ENCODE measurements around the gene CBX2.
"Not testable (repeated sequence)": the region's sequence is repeated elsewhere in the genome, so short reads cannot be mapped to it uniquely, and the experiment has no call there.

CBX2 gene

DNA sequence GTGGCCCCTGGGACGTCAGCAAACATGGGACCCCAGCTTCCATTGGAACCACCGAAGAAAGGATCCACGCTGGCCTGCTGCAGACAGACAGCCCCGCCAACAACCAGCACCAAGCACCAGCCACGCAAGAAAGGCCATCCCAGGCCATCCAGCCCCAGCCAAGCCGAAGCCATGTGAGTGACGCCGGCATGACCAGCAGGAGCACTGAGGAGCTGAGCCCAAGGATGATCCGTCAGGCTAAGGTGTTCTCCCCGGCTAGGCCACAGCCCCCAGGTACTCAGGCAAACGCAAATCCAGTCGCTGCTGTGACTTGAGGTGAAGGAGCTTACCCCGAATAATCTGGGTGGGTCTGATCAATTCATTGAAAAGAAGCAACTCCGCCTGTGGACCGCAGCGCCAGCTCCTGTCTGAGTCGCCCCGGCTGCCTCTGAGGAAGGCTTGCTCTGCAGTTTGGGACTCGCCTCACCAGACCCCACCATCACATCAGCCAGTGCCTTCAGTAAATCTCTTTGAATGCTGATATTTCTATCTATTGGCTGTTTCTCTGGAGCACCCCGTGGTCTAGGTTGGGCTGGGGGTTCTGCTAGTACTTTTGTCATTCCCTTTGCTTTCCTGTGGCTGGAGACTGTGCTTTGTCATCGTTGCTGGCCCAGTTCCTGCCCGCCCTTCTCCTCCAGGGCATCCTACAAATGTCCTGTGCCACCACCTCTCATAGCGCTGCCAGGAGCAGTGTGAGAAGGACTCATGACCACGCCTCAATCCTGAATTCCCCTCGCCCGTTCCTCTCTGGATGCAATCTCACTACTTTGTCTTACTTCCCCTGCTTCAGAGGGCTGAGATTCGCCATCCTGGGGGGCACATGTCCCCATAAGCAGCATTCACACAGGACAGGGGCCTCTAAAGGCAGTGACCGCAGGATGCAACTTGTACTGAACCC is 8.1 kb upstream of the CBX2 start:
- DNase-seq = no peak

DNA sequence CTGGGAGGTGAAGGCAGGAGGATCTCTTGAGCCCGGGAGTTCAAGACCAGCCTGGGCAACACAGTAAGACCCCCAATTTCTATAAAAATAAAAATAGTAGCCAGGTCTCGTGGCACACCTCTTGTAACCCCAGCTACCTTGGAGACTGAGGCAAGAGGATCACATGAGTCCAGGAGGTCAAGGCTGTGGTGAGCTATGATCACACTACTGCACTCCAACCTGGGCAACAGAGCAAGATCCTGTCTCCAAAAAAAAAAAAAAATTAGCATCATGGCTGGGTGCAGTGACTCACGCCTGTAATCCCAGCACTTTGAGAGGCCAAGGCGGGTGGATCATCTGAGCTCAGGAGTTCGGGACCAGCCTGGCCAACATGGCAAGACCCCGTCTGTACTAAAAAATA is 6.7 kb upstream of the CBX2 start:
- DNase-seq = no peak

DNA sequence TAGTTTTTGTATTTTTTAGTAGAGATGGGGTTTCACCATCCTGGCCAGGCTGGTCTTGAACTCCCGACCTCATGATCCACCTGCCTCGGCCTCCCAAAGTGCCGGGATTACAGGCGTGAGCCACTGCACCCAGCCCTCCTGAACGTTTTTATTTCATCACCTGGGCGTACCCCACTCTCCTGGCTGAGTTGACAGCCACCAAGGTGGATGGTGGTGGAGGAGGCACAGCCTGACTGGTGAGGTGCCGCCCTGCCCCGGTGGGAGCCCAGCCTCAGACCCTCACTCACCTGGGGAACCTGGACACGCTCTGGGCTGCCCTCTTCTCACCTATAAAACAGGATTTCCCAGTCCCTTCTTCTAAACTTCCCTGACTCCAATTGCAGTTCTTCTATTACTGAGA is 5.2 kb upstream of the CBX2 start:
- DNase-seq = not testable (repeated sequence)

DNA sequence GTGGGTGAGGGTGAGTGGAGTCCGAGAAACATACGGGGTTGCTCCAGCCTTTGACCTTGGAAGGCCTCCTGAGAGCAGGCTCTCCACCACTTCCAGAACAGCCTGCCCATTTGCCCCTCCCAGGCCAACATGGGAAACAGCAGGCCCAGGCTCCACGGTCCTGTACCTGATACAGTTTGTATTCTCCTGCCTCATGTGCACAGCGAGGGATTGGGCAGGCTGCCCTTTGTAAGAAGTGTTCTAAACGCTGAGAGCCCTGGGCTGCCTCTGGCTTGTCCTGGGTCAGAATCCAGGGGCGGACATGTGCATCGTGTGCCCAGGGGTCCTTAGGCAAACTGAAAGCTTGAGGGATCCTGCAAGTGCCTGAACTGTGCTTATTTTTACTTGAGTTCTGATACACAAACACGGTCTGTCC is 3.4 kb upstream of the CBX2 start:
- no peak for DNase-seq

DNA sequence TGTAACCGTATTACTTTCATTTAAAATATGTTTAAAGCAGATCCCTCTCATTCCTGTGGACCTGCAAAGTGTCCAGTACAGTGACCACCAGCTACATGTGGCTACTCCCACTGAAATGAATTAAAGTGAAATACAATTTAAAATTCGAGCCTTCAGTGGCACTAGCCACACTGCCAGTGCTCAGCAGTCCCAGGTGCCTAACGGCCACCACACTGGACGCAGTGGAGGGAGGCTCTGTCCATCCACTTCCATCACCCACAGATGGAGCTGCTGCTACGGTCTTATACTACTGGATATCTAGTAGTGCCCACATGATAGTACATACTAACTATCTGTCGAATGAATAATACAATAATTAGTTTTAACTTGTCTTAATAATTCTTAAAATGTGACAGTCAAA is 2.3 kb upstream of the CBX2 start:
- no peak for DNase-seq

DNA sequence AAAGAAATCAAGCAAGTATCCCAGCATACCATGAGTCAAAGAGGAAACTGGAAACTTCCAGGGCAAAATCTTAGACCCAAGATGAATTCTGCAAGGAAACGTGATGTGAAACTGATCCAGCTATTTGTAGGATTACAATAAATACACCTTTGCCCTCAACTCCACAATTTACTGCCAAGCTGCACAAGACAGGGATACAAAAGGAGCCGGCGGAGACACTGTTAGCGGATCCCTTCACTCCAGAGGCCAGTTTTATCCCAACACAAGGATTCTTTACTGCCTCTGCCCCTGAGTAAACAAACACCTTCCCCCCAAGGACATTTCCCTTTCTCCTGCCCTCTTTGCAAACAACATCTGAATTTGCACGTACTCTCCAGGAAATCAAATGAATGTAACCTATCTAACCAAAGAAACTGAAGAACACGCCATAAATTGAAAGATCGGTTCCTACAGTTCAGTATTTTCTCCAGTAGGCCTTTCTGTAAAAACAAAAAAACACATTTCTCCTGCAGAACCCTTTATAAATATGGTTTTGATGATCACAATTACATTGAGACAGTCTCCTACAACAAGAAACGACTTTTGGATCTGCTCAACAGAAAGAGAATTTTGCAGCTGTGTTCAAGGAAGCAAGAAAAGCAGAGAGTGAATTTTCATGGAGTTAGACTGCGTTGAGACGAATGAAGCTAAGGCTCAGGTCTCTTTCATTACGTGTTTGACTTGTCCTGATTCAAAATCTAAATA is 1.4 kb upstream of the CBX2 start:
- no peak for DNase-seq

DNA sequence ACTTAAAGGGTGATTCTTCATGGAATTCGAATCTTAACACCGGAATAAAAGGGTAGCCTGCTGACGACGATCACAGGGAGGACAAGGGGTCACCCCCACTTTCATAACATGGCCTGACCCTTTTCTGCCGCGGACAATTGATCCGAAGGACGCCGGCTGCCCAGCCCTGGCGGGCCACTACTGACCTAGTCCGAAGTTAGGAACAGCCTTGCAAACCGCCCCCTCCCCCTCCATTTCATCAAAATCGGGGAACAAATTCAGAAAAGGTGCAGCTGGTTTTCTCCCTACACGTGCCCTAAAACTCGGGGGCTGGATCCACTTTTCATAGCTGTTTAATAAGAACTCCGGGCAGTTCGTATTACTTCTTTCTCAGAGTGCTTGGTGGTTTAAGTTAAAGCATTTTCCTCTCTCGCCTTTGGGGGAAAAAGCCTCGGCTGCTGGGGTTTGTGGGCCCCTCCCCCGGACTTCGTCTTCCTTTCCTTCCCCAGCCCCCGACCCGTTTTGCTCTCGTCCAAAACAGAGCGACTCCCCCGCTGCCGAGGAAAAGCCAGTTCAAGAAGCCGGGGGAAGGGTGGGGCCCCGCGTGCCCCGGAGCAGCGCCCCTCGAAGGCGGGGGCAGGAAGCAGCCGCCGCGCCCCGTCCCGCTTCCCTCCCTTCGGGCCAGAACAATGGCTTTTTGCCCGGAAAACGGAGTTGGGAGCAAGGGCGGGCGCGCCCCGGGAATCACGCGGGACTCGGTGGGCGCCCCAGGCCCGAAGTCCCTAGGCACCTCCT is 641 bp upstream of the CBX2 start:
- peak in 36 of 56 donors; percentile 30 to 85 (median 62) for DNase-seq

DNA sequence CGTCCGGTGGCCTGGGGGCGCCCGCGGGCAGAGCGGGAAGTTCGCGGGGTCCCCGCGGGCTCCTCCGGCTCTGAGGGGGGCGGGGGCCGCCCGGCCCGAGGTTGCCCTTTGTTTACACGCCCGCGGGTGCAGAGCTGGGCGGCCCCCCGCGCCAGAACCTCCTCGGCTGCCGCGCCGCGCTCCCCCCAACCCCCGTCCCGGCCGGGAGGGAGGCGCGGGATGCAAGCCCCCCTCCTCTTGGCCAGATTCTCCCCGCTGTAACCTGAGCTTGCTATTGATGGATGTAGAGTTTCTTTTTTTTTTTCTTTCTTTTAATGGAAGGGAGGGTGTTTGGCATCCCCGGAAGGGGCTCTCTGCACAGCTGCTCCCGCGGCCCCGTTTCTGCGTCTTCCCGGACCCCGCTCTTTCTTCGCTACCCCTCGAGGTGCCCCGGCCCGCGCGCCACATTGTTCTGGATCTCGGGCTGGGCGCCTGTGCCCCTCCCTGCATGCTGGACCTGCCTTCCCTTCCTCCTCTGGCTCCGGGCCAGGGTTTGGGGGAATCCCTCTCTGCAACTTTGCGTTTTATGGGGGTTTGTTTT is 646 bp downstream of the CBX2 start:
- DNase-seq = no peak

DNA sequence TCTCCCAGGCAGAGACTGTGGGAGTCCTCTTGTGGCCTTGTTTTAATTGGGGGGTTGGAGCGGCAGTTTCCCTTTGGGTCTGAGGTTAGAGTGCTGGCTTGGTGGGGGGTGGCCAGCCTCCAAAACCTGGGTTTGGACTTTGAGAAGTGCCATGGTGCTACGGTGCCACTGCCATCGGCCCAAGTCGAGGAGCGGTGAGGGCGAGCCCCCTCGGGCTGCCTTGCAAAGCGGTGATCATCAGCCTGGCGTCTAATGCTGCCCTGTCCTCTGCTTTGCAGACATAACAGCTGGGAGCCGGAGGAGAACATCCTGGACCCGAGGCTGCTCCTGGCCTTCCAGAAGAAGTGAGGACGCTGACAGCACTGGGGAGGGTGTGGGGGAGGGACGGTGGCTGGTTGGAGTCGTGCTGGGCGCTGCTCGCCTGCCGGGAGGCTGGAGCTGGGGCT is 1.2 kb downstream of the CBX2 start:
- DNase-seq = no peak

DNA sequence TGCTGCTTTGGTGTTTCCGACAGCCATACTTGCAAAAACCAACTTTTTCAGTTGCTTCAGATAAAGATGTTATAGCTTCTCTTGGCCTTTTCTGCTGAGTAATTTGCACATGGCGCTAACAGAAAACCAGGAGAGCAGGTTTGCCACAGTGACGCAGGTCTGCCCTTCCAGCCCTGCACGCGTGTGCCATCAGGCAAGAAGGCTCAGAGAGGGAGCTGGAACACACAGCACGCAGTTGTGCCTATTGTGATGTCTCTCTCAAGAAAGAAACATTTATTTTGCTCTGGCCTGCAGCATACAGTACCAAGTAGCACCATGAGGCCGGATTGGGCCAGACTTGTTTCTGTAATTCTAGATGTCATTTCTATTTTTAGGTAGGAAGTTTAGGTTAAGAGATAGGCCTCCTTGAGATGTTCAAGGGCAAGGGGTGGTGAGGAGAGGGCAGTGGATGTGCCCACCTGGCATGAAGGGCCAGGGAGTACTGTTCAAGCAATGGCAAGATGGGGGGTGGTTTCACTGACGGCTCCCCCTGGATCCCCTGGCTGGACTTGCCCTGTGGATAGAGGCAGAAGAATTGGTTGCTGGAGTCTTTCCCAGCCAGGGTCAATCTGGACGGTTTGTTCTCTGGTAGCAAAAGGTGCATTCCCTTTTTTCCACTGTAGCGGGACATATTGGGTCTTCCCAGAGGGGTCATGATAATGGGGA is 1.9 kb downstream of the CBX2 start:
- DNase-seq = no peak

DNA sequence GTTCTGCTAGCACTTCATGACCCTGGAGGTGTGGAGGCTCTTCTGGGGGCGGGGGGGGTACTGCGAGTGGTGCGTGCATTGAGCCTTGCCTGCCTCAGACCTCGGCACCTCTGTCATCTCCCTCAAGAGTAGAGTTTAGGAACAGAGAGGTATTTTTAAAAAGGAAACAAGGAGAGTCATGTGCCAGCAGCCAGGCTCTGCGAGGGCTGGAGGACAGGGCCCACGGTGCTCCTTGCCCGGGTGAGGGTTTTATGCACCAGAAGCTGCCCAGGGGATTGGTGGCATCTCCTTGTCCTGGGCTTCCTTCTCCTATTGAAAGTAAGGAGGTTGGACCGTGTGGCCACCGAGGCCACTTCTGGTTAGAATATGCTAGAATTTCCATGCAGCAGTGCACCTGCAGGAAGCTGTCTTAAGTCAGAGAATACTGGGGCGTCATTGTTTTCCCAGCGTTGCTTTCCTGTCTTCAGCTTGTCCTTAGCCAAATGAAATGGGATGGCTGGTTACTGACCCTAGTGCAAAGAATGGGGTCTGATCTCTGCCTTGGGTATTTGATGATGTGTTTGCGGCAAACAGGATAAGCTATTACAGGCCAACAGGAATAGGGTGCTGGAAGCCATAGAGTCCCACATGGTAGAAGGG is 3.2 kb downstream of the CBX2 start:
- no peak for DNase-seq

DNA sequence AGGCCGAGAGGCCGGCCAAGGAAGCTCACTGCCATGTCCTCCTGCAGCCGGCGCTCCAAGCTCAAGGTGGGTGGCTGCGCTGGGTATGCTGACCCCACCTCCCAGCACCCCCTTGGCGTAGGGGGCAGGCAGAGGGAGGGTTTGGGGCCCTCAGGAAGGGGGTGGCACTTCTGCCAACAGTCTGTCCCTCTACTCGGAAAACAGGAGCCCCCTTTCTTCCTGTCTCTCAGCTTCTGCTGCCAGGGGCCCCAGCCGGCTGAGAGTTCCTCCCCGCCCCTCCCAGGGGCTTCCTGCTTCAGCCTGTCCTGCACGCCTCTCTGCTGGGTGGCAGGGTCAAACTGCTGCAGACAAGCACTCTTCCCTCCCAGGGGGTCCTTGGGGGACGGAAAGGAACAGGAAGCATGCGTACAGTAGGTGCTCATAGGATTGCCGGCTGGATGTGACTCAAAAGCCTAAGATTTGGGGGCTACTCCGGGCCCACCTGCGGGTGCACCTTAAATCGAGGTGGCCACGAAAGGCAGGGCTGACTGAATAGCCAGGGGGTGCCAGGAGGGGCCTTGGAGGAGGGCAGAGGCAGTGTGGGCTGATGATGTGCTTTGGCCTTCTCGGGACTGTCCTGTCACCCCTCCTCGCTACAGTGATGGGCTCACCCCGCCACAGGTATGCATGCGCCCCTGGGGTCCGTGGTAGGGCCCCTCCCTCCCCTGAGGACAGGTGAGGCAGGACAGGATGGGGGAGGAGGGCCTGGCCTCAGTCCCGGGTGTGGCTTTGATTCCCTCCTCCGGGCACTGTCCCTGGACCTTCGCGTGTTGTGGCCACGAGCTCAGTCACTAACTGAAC is 4.0 kb downstream of the CBX2 start:
- DNase-seq = no peak

DNA sequence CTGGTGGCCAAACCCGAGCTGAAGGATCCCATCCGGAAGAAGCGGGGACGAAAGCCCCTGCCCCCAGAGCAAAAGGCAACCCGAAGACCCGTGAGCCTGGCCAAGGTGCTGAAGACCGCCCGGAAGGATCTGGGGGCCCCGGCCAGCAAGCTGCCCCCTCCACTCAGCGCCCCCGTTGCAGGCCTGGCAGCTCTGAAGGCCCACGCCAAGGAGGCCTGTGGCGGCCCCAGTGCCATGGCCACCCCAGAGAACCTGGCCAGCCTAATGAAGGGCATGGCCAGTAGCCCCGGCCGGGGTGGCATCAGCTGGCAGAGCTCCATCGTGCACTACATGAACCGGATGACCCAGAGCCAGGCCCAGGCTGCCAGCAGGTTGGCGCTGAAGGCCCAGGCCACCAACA is 5.9 kb downstream of the CBX2 start:
- DNase-seq = no peak

DNA sequence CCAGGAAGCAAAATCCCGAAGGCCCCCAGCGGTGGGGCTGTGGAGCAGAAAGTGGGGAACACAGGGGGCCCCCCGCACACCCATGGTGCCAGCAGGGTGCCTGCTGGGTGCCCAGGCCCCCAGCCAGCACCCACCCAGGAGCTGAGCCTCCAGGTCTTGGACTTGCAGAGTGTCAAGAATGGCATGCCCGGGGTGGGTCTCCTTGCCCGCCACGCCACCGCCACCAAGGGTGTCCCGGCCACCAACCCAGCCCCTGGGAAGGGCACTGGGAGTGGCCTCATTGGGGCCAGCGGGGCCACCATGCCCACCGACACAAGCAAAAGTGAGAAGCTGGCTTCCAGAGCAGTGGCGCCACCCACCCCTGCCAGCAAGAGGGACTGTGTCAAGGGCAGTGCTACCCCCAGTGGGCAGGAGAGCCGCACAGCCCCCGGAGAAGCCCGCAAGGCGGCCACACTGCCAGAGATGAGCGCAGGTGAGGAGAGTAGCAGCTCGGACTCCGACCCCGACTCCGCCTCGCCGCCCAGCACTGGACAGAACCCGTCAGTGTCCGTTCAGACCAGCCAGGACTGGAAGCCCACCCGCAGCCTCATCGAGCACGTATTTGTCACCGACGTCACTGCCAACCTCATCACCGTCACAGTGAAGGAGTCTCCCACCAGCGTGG is 6.5 kb downstream of the CBX2 start:
- DNase-seq = no peak

DNA sequence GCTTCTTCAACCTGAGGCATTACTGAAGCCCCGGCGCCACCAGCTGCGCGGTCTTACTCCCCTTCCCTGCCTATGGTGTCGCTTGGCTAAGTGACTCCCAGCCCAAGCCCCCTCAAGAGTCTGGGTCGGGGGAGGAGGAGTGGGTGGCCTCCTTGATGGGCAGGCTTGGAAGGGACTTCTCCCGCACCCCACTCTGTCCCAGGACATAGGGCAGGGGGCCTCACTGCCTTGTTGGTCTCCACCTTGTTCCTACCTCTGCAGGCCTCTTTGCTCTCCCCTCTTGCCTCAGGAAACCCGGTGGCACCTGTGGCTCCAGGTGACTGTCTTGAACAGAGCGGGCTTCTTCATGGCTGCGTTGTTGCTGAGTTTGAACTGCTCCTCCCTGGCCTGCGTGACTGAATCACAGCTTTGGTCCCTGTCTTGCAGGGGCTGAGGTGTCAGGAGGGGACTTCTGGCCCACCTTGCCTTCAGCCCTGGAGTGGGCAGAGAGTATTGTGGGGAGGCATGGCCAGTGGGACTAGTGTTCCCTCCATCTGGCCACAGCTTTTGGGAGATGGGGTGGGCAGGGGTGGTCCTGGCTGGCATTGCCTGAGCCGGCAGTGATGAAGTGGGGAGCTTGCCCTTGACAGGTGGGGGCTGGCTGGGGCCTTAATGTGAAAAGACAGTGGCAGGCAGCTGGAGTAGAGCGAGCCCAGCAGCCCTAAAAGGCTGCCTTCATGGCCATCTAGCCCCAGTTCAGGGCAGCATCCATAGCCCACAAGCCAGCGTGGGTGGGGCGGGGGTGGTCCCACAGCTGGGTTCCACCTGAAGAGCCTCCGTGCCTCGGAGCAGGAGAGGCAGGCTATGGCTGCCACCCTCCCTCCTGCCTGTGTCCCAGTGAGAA is 7.3 kb downstream of the CBX2 start:
- DNase-seq = no peak

DNA sequence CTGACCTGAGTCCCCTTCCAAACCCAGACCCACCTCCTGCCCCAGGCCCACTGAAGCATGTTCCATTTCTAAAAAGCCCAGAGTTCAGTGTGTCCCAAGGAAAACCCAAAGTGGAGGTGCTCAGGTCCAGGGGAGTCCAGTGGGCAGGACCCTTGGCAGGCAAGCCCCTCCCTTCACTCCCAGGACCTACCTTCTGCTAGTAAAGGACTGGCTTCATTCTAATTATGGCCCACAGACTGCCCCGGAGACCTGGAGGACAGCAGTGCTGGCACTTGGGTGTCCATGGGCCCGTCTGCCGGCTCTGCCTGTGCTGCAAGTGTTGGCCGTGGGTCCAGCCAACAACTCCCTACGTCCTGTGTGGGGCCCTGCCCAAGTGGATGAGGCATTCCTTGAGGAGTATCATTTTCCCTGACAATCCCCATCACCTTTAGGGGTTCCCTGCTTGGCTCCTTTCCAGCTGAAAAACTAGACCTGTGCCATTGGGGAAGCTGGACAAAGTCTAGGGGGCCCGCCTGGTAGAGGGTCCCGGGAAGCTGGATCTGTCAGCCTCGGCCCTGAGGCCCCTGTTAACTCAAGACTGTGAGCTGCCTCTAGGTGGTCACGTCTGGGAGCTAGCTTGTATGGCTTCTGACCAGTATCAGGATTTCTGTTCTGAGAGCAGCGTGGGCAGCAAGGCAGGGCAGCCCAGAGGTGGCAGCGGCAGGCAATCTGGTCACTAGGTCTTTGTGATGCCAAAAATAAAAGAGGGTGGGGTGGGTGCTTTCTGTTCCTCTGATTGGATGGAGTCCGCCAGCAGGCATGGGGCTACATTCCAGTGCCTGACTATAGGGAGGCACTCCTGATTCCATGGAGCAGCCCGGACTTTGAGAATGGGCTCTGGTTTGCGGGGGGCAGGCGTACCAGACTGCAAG is 8.2 kb downstream of the CBX2 start:
- DNase-seq = no peak

Measured in nucleus accumbens (tissue), 56 donors.